Measurements from ENCODE around the gene ZNF253.

DNA sequence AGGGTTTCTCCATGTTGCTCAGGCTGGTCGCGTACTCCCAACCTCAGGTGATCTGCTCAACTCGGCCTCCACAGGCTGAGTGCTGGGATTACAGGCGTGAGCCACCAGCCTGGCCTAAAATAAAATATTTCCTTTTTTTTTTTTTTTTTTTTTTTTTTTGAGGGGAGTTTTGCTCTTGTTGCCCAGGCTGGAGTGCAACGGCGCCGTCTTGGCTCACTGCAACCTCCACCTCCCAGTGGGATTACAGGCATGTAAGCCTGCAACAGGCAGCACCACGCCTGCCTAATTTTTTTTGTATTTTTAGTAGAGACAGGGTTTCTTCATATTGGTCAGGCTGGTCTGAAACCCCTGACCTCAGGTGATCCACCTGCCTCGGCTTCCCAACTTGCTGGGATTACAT, 49.0 kb upstream of the ZNF253 start:
- TF ChIP-seq POLR2A (IDR thresholded peaks at IDR 0.05) = no peak
- TF ChIP-seq, protein P1, sequence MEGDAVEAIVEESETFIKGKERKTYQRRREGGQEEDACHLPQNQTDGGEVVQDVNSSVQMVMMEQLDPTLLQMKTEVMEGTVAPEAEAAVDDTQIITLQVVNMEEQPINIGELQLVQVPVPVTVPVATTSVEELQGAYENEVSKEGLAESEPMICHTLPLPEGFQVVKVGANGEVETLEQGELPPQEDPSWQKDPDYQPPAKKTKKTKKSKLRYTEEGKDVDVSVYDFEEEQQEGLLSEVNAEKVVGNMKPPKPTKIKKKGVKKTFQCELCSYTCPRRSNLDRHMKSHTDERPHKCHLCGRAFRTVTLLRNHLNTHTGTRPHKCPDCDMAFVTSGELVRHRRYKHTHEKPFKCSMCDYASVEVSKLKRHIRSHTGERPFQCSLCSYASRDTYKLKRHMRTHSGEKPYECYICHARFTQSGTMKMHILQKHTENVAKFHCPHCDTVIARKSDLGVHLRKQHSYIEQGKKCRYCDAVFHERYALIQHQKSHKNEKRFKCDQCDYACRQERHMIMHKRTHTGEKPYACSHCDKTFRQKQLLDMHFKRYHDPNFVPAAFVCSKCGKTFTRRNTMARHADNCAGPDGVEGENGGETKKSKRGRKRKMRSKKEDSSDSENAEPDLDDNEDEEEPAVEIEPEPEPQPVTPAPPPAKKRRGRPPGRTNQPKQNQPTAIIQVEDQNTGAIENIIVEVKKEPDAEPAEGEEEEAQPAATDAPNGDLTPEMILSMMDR (IDR thresholded peaks at IDR 0.05) = no peak
- no peak for TF ChIP-seq POLR2AphosphoS5 (IDR thresholded peaks at IDR 0.05)

Data from suprapubic skin (tissue), 4 donors.